Activated naive CD4-positive, alpha-beta T cell treated with Interleukin-2 at 50 U/mL for 16 hours (primary cell): ENCODE data around the gene NEURL1.

Experiments
- DNase-seq: peaks from one replicate; pipeline ENCODE4 v3.0.0-alpha.2; 2020

Gene NEURL1

DNA sequence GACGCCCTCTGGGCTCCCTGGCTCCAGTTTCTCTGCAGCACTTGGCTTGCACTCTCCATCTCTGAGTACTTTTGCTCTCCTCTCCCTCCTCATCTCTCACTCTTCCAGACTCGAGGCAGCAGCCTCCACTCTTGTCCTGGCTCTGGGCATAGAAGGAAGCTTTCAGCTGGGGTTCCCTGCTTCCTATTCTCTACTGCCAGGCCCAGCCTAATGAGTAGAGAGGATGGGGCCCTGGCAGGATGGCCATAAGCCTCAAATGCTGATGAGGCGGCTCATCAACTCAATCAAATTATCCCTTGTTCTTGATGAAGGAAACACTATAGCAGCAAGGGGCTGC, 55.8 kb downstream of the NEURL1 start:
- DNase-seq: no peak

DNA sequence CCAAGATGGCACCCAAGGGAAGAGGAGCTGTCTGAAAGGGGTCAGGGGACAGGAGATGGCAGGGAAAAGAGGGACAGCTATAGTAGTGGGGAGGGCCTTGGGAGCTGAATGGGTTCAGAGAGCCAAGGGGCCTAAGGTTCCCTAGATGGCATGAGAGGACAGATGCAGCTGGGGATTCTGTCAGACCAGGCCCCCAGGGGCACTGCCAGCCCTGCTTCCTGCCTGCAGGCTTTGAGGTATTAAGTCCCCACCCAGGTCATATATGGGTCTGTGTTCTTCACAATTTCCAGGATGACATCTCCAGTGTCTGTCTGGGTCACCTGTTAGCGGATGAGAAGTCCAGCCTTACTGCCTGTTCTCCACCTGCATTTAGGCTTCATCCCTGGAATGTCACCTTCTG, 56.7 kb downstream of the NEURL1 start:
- DNase-seq: no peak

DNA sequence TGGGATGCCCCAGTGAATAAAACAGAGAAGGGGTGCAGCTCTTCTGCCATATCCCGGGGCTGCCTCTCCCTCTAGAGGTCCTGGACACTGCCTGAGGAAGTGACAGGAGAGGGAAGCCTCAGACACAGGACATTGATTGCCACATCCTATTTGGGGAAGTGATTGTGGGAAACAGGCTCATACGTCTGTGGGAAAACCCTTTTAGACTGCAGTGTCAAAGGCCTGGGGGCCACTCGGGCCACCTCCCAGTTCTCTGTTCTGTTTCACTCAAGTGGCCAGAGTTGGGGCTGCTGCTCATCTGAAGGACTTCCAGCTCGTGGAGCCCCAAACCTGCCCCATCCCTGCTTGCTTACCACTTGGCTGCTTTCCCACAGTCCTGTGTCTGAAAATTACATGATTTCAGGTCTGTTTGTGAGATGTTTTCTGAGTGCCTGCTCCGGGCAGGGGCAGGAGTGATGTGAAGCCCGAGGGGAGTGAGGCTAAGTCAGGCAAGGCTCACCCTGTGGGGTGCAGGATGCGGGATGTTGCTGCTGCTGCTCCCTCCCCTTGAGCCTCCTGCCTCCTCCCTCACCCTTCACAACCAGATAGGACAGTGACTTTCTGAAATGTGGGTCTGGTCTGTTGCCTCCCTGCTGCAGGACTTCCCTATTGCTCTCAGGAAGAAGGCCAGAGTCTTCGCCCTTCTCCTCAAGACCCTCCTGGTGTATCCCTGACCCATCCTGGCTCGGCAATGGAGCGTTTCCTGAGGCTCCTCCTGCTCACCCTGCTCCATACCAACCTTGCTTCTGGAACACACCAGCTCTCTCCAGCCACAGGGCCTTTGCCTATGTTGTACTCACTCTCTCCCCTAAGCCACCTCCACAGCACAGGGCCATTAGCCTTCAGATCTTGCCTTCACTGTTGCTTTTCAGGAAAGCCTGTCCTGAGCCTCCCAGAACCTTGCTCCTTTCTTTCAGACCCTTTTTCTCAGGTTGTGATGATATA, 58.4 kb downstream of the NEURL1 start:
- no peak for DNase-seq

DNA sequence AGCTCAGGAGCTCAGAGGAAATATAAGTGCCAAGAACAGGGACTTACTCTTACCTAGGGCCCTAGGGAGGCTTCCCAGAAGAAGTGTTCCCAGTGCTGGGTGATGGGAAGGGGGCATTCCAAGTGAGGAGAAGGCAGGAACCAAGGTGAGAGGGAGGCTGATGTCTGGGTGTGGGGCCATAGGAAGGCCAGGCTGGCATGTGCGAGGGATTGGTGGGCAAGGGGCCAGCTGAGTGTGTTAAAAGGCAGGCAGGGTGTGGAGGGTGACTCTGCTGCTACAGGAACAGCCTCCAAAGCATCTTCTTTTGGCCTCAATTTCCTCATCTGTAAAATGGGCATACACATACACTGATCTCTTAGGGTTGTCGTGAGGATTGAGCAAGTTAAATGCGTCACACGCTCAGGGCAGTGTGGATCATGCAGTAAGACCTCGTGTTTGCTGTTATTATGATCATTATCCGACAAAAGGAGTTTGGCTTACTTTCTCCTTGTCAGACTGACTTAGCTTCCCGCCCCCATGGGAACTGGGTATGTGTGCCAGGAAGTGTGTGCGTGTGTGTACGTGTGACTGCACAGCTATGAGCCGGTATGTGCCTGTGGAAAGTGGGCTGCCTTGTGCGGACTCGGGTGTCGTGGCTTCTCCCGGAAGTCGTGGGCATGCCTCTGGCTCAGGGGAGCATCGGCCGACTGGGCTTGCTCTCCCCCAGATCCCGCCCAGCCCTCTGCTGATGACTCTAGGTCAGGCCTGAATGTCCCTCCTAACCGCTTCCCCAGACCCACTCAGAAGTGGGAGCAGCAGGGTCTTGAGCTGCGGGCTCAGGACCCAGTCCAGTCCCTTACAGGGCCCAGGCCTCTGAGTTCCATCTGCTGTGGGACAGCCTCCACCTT, 59.6 kb downstream of the NEURL1 start:
- DNase-seq: no peak

DNA sequence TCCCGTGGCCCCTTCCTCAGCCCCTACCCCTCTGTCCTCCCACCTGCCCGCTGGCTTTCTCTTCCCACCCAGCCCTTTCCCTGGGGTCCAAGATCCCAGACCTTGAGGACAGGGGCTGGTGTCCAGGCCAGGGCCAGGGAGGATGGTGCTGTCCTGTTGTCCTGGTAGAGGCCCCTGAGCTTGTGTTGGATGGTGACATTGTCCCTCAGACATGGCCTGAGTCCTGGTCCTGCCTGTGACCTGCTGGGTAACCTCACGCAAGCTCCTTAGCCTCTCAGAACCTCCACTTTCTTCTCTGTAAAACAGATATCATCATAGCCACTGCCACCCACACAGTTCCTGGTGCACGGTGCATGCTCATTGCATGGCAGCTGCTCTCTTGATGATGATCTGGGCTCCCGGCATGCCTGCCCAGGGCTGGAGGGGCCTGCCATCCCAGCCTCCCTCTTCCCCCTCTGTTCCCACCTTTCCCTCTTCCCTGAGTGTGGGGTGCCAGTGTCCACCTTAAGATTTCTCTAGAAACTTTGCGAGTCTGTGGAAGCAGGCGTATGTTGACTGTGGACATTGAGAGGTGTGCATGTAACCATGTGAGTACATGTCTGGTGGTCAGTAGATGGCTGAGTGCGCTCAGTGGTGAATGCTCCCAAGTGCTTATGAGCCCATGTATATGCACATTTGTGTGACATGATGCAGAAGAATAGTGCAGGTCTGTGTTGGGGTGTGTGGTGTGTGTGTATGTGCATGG, 60.4 kb downstream of the NEURL1 start:
- peak; percentile 32 for DNase-seq

DNA sequence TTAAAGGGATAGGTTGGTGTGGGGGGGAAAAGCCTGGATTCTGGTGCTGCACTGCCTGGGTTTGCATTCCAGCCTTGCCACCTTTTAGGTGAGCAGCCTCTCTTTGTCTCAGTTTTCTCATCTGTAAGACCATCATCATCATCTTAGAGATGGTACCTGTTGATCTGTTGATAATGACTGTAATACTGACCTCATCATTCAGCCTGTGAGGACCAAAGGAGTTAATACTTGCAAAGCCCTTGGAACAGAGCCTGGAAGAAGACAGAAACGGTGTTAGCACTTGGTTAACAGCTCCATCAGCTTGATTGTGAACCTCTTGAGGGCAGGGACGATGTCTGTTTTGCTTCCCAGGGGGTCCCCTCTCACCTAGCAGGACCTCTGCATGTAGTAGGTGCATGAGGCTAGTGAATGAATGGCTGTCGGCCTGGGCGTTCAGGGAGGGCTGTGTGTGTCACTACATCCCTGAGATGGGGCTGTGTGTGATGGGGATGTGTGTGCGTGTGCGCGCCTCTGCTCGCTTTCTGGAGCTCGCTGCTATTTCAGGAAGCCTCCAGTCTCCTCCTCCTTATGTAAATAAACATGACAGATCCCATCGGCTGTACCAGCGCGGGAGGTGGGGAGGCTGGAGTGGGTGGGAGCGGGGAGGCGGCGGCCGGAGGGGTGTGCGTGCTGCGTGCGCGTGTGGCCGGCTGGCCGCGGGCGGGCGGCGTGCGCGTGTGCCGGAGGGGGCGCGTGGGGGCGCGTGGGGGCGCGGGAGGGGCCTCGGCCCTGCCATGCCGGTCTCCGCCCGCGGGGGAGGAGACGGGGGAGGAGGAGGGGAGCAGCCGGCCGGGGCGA, 61.2 kb downstream of the NEURL1 start:
- DNase-seq: peak; percentile 12

DNA sequence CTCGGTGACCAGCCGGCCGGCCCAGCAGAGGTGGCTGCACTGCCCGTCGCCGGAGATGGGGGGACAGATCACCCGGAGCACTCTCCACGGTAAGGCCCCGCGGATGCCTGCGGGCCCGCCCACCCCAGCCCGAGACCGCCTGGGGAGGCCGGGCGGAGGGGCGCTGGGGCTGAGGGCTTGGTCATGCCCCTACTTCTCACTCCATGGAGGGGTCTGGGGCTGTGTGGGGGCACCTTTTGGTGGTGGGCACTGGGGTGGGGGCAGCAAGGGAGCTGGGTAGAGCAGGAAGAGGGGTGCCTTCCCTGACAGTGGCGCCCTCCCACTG, 61.8 kb downstream of the NEURL1 start:
- DNase-seq: no peak

DNA sequence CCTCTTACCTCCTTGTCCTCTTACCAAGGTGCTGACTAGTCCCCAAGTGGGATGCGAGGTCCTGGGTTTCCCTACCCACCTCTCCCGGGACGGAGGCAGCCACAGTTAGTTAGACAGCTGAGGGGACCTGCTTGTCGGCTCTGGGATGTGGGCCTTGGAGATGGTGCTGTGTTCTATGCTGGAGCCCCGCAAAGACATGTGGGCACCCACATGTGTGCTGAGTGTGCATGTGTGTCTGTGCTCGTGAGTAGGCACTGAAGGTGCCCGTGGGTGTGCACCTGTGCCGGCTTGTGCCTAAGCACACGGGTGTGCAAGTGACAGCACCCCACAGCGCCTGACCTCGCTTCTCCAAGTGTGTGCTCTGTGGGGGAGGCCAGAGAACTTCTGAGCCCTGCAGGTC, 62.2 kb downstream of the NEURL1 start:
- no peak for DNase-seq

DNA sequence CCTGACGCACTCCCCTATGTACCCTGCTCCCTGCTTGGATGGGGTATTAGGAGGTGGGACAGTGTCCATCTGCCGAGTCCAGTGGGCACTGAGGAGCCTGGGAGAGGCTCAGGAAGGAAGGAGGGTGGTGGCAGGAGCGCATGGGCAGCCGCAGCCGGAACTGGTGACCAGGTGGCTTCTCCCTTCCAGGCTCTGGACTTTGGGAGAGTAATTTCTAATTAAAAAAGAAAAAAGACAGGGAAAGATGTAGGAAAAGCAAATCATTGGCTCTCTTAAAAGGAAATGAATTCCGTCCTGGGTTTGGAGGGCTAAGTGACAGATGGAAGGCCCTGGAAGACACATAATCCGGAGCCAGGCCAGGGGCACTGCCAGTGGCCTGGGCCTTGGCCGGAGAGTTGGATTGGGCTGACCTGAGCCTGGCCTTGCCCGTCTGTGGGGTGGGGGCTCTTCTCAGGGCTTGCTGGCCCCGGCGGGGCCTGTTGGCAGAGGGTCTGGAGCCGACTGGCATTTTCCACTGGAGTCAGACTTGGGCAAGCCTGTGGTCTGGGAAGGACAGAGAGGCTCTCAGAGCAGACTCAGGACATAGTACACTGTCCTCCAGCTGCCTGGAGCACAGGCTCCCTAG, 63.0 kb downstream of the NEURL1 start:
- no peak for DNase-seq

DNA sequence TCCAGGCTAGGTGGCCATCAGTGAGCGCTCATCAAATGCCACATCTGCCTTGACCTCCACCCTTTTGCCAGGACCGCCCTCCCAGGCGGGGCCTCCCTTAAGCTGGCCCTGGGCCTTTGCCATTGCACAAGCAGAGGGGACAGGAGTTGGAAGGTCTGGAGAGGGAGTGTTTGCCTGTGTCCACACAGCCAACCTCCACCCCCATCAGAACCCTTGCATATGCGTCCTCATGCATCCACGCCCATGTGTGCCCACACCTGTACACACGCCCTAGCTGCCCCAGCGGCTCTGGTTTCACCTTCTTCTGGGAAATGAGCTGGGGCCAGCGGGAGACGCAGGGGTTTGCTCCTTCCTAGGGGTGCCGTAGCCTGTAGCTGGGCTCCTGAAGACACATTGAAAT, 64.0 kb downstream of the NEURL1 start:
- no peak for DNase-seq

DNA sequence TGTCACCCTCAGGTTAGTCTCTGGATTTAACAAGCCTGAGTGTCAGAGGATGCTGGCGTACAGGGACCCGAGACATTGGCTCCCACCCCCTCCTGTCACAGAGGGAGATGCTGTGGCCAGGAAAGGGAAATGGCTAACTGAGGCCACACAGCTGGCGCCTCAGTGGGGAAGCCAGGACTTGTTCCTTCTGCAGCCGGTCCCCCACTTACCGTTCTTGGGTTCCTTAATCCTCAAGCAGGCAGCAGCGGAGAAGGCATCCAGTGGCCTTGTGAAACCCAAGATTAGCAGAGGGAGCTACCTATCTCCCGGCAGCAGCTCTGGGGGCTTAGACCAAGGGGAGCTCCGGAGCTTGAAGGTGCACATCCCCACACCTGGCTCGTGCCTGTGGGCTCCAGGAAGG, 65.4 kb downstream of the NEURL1 start:
- no peak for DNase-seq

DNA sequence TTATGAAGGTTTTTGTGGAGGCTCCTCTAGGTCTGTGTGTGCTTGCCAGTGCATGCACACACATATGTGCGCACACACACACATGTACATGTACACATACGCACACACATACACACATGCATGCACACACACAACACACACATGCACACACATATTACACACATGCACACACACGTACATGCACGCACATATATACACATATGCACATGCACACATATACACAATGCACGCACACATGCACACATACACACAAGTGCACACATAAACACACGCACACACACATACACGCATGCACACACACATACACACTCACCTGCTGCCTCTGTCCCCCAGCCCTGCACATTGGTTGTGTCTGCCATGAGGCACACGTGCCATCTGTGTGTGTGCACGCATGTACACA, 66.3 kb downstream of the NEURL1 start:
- DNase-seq: no peak

DNA sequence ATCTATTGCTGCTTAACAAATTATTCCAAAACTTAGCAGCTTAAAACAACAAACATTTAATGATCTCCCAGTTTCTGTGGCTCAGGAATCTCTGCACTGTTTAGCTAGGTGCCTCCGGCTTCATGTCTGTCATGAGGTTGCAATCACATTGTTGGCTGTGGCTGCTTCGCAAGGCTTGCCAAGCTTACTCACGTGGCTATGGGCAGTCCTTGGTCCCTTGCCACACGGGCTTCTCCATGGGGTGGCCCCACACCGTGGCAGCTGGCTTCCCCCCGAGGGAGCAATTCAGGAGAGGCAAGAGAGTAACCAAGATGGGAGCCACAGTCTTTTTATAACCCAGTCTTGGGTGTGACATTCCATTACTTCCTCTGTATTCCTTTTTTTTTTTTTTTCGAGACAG, 67.4 kb downstream of the NEURL1 start:
- DNase-seq: no peak

DNA sequence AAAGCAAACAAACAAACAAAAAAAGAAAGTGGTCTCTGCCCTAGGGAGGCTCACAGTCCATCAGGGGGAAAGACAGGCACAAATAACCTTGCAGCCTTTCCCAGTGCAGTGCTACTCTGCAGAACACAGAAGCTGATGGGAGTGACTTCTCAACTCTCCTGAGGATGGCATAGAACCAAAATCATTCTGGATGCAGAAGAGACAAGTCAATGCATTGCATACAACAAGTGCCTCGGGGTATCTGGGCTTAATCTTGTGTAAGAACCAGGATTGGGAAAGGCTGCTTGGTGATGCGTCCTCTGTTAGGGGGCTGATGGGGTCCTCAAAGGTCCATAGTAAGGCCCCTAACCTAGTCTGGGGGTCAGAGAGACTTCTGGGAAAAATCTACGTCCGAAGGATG, 68.9 kb downstream of the NEURL1 start:
- DNase-seq: no peak

DNA sequence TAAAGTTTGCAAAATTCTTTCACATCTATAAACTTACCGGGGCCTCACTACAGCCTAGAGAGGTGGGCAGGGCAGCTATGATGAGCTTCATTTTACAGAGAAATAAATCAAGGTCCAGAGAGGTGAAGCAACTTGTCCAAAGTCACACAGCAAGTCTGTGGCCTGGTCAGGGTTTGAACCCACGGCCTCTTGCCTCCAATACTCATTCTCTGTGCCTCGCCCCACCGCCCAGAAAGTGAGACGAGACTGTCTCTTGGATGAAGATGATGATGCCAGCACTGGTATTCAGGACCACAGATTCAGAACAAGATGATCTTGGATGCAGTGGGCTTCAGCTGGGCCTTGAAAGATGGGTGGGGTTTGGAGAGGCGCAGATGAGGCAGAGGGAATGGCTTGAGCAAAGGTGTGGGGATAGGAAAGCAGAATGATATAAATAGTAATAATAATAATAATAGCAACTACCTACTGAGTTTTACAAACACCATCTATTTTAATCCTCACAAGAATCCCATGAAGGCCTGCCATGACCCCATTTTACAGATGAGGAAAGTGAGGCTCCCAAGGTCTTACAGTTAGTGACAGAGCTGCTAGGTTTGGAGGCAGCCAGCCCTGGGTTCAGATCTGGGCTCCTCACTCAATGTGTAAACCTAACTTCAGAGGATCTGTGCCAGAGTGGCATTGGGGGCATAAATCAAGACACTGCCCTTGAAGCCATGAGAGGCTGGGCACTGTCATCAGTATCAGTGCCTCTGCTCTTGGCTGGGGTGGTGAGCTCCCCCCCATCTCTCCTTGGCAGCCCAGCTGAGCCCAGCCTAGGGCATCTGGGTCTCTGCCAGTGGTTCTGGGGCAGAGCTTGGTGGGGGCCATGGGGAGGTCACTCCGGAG, 70.0 kb downstream of the NEURL1 start:
- no peak for DNase-seq

DNA sequence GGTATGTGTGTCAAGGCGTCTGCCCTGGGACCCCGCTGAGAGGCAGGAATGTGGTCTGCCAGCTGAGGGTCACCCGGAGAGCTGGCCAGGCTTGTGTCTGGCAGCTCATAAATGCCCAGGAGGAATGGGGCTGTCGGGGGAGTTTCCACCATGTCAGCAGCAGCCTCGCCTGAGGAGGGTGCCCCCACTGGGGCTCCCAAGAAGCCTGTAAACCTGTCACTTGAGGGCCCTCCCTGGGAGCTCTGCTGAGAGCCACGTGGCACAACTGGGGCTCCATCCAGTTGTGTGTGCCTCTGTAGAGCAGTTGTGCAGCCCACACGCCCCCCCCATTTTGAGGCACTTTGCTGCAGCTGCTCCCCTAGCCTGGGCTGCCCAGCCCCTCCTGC, 70.6 kb downstream of the NEURL1 start:
- no peak for DNase-seq

DNA sequence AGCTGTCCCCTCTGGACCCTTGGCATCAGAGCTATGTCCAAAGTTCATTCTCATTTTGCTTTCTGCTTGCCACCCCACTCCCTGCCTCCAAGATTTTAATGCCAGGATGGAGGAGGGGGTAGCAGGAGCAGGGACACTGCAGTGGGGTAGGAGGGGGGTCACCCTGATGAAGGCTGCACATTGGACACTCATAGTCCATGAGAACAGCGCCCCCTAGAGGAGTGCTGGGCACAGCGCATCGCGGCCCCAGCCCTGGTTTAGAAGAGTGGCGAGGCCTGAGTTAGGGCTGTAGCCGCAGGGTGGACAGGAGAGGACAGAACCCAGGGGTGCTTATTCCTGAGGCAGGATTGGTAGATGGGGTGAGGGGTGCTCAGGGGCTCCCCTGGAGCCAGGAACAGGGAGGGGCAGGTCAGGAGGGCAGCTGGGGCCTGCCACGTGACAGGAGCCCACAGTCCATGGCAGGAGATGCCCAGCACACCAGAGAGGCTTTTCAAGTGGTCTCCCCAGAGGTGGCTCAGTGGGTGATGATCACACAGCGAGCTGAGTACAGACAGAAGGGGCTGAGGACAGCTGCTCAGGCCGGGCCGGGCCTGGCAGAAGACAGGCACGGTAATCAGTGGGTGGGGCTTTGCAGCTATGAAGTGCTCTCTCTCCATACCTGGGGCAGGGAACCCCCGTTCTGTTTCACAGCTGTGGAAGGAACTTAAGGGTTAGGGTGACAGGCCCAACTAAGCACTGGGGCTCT, 71.4 kb downstream of the NEURL1 start:
- peak; percentile 38 for DNase-seq

DNA sequence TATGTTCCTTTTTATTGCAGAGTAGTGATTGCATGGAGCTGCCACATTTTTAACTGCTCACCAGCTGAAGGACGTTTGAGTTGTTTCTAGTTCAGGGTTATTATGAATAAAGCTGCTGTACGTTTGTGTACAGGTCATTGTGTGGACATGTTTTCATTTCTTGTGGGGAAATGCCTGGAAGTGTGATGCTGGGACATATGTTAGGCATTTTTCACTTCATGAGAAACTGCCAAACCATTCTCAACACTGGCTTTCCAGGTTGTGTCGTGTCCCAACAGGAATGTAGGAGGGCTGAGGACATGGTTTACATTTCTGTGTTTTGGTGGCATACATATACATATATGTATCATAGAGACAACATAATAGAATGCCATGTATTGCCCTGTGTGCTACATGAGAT, 73.0 kb downstream of the NEURL1 start:
- no peak for DNase-seq

DNA sequence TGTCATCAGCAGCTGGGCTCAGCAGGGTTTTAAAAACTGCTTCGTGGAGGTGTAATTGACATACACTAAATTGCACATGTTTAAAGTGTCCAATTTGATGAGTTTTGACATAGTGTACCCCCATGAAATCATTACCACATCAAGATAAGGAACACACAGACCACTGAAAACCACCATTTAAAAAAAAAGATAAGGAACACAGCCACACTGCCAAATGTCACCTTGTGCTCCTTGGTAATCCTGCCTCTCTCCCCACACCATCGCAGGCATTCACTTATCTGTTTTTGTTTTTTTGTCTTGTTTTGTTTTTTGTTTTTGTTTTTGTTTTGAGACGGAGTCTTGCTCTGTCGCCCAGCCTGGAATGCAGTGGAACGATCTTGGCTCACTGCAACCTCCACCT, 75.0 kb downstream of the NEURL1 start:
- DNase-seq: no peak

DNA sequence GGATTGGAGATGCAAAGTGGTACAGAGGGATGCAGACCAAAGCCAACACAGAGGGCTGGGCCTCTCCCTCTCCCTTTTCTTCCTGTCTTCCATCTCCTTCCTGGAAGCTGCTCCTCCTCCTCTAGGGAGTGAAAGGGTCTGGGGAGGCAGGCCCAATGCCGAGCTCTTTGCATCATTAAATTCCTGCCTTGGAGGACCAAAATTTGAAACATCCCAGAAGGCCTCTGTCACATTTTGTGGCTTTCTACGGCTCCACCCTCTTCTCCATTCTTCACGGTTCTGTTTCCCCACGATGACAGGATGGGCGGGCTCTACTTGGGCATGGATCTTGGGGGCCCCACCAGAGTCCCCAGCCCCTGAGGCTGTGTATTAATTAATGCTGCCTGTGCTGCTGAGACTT, 76.4 kb downstream of the NEURL1 start:
- DNase-seq: no peak
